NK-92 (cell line): Measurements from ENCODE around the gene CD300LF.

ENCODE experiments used
- DNase-seq: peaks from one replicate; lab custom pipeline; 2025; ENCODE audit not compliant: unreplicated experiment; lab: John Stamatoyannopoulos, UW

The CD300LF gene

GRCh38 chr17:74712756-74713155, at the start of gene CD300LF:
TSS of gene CD300LF (minus strand) at chr17:74712923. CDS start at chr17:74712866, 57 bp downstream.
- no peak for DNase-seq

DNA sequence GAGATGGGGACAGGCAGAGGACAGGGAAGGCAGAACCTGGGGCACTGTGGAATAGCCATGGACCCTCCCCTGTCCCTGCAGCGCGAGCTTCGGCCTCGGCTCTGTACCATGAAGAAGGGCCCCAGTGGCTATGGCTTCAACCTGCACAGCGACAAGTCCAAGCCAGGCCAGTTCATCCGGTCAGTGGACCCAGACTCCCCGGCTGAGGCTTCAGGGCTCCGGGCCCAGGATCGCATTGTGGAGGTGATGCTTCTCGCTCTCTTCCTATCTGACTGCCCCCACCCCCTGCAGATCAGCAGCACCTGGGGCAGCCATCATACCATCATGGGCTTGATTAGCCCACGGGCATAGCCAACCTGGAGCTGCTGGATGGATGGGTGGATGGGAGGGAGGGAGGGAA, 49.2 kb upstream of the CD300LF start:
- DNase-seq, result no peak

GRCh38 chr17:74761419-74761818, 48.7 kb upstream of the CD300LF start:
- DNase-seq, result no peak

GRCh38 chr17:74760404-74761105, 47.8 kb upstream of the CD300LF start:
- no peak for DNase-seq

DNA sequence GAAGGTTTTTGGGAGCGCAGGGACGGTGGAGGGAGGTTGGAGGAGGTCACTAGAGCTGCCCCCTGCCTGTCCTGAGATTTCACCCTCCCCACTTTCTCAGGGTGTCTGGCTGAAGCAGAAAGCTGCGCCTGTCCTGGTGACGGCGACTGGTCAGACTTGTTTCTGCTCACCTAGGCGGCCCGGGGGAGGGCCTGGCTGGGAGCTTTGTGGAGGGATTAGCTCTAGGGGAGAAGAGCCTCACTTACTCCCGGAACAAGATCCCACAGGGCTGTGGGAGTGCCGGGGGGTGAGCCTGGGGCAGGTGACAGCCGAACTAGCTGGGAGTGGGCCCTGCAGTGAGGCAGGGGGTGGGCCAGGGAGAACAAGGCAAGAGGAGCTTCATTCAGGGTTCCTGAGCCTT, 47.2 kb upstream of the CD300LF start:
- no peak for DNase-seq

DNA sequence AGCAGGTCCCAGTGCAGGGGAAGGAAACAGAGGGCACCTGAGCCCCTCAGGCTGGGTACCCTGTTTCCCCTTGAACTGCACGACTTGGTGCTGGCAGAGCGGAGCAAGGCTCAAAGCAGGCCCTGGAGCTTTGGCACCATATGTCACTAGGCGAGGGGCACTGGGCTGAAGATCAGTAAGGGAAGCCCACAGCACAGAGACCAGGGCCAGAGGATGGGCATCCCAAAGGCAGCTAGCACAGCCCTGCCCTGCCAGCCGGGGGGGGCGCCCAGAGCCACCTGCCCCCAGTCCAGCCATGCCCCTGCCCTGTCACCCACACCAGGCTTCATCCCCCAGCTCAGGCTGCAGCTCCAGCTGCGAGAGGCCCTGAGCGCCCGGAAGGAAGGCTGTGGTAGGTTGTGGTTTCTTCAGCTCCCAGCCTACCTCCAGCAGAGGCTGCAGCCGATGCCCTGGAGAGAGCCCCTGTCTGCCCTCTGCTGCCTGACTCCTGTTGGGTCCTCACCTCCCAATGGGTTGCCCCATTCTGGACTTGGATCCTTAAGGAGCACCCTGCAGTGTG, 46.6 kb upstream of the CD300LF start:
- DNase-seq, result no peak

DNA sequence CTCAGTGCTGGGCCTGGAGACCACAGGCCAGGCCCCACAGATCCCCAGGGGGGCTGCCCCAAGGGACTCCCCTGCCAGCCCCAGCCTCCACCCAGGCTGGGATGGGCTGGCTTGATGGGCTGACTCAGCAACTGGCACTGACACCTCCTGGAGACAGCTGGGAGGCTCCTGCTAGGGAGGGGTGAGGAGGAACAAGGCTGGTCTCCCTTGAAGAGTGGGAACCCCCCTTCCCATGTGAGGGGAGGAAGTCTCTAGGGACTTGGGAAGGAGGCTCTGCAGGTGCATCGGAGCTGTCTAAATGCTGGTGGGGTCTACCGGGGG, 46.1 kb upstream of the CD300LF start:
- DNase-seq, result no peak

GRCh38 chr17:74757931-74758847, 45.5 kb upstream of the CD300LF start:
- no peak for DNase-seq

DNA sequence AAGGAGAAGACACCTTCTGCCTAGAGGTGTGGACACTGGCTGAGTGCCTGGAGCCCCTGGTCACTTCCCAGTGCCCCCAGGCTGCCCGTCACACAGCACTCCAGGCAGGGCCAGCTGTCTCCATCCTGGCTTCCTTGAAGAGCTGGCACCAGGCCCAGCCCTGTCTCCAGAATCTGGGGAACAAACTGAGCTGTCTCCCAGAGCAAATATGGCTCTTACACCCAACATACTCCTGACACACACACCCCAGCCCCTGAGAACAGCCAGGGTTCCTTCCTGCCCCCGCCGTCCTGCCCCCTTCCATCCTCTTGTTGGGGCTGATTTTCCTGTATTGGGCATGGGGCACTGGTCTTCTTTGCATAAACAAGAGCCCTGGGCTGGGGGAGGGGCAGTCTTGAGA, 44.8 kb upstream of the CD300LF start:
- no peak for DNase-seq

- DNase-seq, result no peak
These were observed 44.2 kb upstream of the CD300LF start for GRCh38 chr17:74756891-74757290.

DNA sequence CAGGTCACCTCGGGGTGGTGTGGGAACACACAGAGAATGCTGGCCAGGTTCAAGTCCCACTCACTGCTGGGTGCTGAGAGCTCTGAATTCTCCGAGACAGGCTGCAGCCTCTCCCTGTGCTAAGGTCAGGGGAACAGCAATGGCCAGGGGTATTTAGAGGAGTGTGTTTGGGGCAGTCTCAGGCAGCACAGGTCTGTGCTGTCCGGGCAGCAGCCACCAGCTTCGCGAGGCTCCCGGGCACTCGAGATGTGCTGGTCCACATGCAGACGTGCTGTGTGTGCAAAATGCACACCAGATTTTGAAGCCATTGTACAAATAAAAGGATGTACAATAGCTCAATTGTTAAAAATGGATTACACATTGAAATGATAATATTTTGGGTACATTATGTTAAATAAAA, 42.8 kb upstream of the CD300LF start:
- DNase-seq, result no peak

DNA sequence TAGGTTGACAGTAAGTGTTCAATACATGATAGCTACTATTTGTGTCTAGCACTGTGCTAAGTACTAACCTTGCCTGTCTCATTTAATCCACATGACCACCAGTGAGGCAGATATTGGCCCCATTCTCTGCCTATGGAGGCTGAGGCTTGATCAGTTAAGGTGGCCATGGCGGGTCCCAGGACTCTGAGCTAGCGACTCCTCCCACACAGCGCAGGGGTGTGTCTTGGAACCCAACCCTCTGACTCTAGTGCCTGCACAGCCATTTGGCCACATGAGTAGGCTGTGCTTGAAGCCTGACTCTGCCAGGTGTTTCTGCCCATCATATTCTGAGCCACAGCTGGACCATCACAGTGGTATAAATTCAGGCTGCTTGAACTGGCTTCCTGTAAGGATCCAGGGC, 42.1 kb upstream of the CD300LF start:
- no peak for DNase-seq

- no peak for DNase-seq
These were observed 40.2 kb upstream of the CD300LF start for GRCh38 chr17:74752822-74753401.

GRCh38 chr17:74752415-74752814, 39.7 kb upstream of the CD300LF start:
- DNase-seq, result no peak

DNA sequence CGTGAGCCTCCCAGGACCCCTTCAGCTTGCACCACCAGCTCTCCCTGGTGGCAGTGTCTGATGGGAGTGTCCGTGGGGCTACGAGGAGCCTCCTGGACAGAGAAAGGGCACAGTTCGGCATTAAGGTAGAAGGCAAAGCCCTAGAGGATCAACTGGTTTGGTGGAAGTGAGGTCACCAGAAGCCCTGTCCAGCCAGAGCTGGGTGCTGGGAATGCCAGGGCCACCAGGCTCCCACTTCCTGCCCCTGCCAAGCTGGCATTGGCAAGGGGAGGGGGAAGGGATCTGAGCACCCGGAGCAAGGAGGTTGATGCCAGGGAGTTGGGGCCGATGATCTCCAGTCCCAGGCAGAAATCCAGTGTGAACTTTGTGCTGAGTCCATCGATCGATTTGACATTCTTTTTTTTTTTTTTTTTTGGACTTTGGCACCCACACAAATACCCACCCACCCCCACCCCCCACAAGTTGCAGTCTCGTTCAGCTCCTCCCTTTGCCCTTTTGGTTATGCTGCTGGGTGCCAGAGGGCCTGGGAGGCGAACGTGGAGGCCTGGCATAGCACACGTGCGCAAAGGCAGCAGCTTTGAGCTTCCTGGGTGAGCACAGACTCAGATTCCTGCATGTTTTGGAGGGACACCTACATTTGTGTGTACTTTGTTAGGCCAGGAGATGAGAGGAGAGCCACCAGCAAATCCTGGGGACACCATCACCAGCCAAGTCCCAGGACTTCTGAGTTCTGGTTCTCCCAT, 37.8 kb upstream of the CD300LF start:
- no peak for DNase-seq

DNA sequence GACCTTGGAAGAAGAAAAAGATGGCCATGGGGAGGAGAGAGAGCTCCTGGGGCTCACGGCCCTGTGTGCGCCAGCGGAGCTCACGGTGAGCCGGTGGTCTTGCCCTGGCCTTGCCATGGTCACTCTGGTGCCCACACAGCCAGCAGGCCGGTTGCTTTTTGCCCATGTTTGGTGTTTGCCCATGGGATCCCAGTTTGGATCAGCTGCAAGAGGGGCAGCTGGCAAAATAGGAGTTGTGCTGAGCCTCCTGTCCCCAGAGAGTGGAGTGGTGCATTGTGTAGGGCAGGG, 37.3 kb upstream of the CD300LF start:
- DNase-seq, result no peak

GRCh38 chr17:74749279-74750038, 36.7 kb upstream of the CD300LF start:
- DNase-seq, result no peak

DNA sequence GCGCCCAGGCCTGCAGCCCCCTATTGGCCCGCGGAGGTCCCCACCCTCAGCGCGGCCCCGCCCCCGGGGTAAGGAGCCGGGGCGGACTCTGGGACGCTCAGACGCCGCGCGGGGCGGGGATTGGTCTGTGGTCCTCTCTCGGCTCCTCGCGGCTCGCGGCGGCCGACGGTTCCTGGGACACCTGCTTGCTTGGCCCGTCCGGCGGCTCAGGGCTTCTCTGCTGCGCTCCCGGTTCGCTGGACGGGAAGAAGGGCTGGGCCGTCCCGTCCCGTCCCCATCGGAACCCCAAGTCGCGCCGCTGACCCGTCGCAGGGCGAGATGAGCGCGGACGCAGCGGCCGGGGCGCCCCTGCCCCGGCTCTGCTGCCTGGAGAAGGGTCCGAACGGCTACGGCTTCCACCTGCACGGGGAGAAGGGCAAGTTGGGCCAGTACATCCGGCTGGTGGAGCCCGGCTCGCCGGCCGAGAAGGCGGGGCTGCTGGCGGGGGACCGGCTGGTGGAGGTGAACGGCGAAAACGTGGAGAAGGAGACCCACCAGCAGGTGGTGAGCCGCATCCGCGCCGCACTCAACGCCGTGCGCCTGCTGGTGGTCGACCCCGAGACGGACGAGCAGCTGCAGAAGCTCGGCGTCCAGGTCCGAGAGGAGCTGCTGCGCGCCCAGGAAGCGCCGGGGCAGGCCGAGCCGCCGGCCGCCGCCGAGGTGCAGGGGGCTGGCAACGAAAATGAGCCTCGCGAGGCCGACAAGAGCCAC, 36.0 kb upstream of the CD300LF start, which contains the start of gene NHERF1:
TSS of gene NHERF1 (plus strand) at position 100 of the 750 bp plus-strand sequence. CDS start at position 319, 219 bp downstream.
- peak; percentile 57 for DNase-seq

DNA sequence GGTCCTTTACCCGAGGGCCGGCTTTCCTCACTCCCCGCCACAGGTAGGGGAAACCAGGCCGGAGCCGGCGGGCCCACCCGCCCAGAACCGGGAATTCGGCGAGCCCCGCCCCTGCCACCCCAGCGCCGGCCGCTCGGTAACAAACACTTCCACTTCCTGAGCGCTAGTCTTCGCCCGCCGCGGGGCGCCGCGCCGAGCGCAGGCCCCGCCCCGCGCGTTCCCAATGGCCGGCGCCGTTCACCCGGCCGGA, 35.5 kb upstream of the CD300LF start:
- DNase-seq, result no peak

DNA sequence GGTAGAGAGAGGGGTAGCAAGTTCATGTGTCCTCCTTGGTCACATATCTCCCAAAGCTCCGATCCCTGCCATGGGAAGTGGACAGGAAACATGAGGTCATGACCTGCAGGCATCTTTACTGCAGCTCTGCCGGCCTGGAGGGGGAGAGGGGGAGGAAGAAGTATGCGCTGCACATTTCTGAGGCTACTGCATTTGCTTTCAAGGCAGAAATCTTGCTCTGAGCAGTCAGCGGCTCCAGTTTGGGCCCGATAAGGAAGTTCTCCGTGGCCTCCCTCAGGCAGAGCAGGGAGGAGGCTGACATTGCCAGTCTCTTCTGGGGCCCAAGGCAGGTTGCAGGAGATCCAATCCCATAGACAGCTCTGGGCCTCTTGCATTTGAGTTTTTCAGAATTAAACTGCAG, 34.2 kb upstream of the CD300LF start:
- DNase-seq, result no peak
